Measurements from ENCODE around the gene NOS1AP. TPM values are rescaled to one million over a fixed set of nuclear protein-coding genes. Genes with fewer than 3 reads are reported as not detected.

NOS1AP gene
- polyA plus RNA-seq, 1 of the 3 experiments (the other 2 are of a cell fraction) = 0.03 TPM

DNA sequence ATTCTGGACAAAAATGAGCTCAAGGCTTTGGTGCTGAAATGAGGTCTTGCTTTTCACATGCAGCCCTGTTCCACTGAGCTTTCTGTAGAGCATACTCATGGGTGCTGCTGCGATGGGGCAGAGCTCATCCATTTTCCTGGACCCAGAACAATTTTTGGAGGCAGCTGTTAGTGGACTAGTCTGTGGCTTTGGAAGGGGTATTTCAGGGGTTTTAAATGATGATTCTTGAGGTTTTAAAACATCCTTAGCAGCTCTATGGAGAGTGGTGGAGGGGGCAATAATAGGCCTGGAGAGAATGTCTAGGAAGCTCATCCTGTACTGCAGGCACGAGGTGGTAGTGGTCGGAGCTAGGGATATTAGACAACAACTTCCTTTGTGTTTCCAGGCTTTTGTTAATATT, 16.5 kb downstream of the NOS1AP start:
- no peak for TF ChIP-seq NFIC (IDR thresholded peaks at IDR 0.05; ENCODE audit: borderline replicate concordance)
- TF ChIP-seq RCOR1 (IDR thresholded peaks at IDR 0.05; ENCODE audit: low read length) = no peak
- no peak for TF ChIP-seq CHD2 (IDR thresholded peaks at IDR 0.05; ENCODE audit: low read length, partially characterized antibody)
- TF ChIP-seq FOXM1 (IDR thresholded peaks at IDR 0.05; ENCODE audit: low read depth) = no peak
- no peak for TF ChIP-seq TEAD4 (IDR thresholded peaks at IDR 0.05; ENCODE audit: borderline replicate concordance, insufficient read depth)
- TF ChIP-seq EZH2phosphoT487 (IDR thresholded peaks at IDR 0.05; ENCODE audit: borderline replicate concordance, low read depth) = no peak
- no peak for TF ChIP-seq FOXJ3 (CRISPR knock-in tag; IDR thresholded peaks at IDR 0.05)
- TF ChIP-seq SMC3 (IDR thresholded peaks at IDR 0.05; ENCODE audit: low read depth, low read length) = no peak
- TF ChIP-seq, protein P1, sequence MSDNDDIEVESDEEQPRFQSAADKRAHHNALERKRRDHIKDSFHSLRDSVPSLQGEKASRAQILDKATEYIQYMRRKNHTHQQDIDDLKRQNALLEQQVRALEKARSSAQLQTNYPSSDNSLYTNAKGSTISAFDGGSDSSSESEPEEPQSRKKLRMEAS (IDR thresholded peaks at IDR 0.05; ENCODE audit: low read depth) = no peak
- no peak for TF ChIP-seq RAD21 (IDR thresholded peaks at IDR 0.05; ENCODE audit: low read length)
- no peak for TF ChIP-seq TCF12 (IDR thresholded peaks at IDR 0.05)
- Histone ChIP-seq H2AFZ (ENCODE audit: low read depth) (no peak overlapping the region), H3K4me3 (ENCODE audit: low read depth in 2 of 2, low read length in 1 of 2) (no peak overlapping the region), H3K79me2 (ENCODE audit: insufficient read depth) (no peaks in the 10 kb centered on the region), H3K4me1 (ENCODE audit: control insufficient read depth in 1 of 2, insufficient read depth in 2 of 2, low read depth in 1 of 2, low read length in 1 of 2) (peaks cover 3 to 4% of the 10 kb centered on the region in 2 experiments; a peak in 3 of 4 replicates), H3K4me2 (no peak overlapping the region), H3F3A (replicated peaks; ENCODE audit: insufficient read depth) (no peaks in the 10 kb centered on the region), H4K20me1 (ENCODE audit: insufficient read depth) (no peaks in the 10 kb centered on the region), H3K9me2 (no peaks in the 10 kb centered on the region), H3K27me3 (ENCODE audit: insufficient read depth) (no peaks in the 10 kb centered on the region), H3K9me3 (no peaks in the 10 kb centered on the region), H3K36me3 (replicated peaks in 1 of 2; ENCODE audit: control insufficient read depth in 1 of 2, insufficient read depth in 2 of 2, low read length in 1 of 2) (no peaks in the 10 kb centered on the region), H3K27ac (ENCODE audit: low read depth in 2 of 2, low read length in 1 of 2) (no peak overlapping the region), H3K9ac (no peak overlapping the region)
- DNase-seq = no peak
- WGBS (ENCODE audit: low lambda C conversion rate) = 41% methylated on average over 3 of the region's 3 CpGs
- ChIA-PET CTCF (interaction anchor here (1.5 kb wide), 1 partner anchor 16 kb away, joined by 5 read pairs; the partner anchor contains the start of gene NOS1AP), POLR2A (no interaction called here)

DNA sequence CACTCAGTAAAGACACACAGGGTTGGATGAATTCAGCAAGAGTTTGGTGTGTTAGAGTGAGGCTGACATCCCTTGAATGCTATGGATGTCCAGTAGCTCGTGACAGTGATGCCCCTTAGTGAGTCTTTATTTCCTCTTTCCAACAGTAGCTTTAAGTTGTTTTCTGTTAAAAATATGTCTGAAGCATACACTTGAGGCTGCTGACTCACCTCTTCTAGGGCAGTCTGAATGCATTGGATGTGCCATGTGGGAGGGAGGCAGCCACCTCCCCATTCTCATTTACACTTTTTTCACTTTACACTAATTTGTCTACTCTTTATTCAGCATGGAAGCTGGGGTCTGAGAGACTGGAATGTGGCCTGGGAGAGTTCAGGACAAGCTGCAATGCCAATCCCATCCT, 17.6 kb downstream of the NOS1AP start:
- Histone ChIP-seq H3K79me2 (ENCODE audit: insufficient read depth) (no peaks in the 10 kb centered on the region), H3K27ac (ENCODE audit: low read depth in 2 of 2, low read length in 1 of 2) (no peak overlapping the region), H3K36me3 (replicated peaks in 1 of 2; ENCODE audit: control insufficient read depth in 1 of 2, insufficient read depth in 2 of 2, low read length in 1 of 2) (no peaks in the 10 kb centered on the region), H3K9ac (no peak overlapping the region), H3K4me2 (no peak overlapping the region), H3K27me3 (ENCODE audit: insufficient read depth) (no peaks in the 10 kb centered on the region), H2AFZ (ENCODE audit: low read depth) (no peak overlapping the region), H3K4me3 (ENCODE audit: low read depth in 2 of 2, low read length in 1 of 2) (no peak overlapping the region), H3F3A (replicated peaks; ENCODE audit: insufficient read depth) (no peaks in the 10 kb centered on the region), H3K4me1 (ENCODE audit: control insufficient read depth in 1 of 2, insufficient read depth in 2 of 2, low read depth in 1 of 2, low read length in 1 of 2) (no peaks in the 10 kb centered on the region; a peak in 1 of 4 replicates), H3K9me3 (no peaks in the 10 kb centered on the region), H3K9me2 (no peaks in the 10 kb centered on the region), H4K20me1 (ENCODE audit: insufficient read depth) (no peaks in the 10 kb centered on the region)
- WGBS (ENCODE audit: low lambda C conversion rate) = 11% methylated on average over 1 of the region's 1 CpG
- no peak for DNase-seq
- POLR2A ChIA-PET = no interaction called here
- CTCF ChIA-PET = interaction anchor here (1.2 to 1.5 kb wide), 3 partner anchors 17 to 70 kb away, joined by 4 to 5 read pairs (median 4); partner anchors contain the start of gene NOS1AP
- TF ChIP-seq NFIC (IDR thresholded peaks at IDR 0.05; ENCODE audit: borderline replicate concordance) (no peak), ELF1 (IDR thresholded peaks at IDR 0.05) (no peak), GABPA (IDR thresholded peaks at IDR 0.05; ENCODE audit: low read depth) (no peak), FOXJ3 (CRISPR knock-in tag; IDR thresholded peaks at IDR 0.05) (no peak), RAD21 (IDR thresholded peaks at IDR 0.05; ENCODE audit: low read length) (no peak), FOSL2 (IDR thresholded peaks at IDR 0.05; ENCODE audit: borderline replicate concordance, low read depth) (no peak), RXRA (IDR thresholded peaks at IDR 0.05; ENCODE audit: borderline replicate concordance, low read depth) (no peak), CHD2 (IDR thresholded peaks at IDR 0.05; ENCODE audit: low read length, partially characterized antibody) (no peak), GATA2 (CRISPR knock-in tag; IDR thresholded peaks at IDR 0.05) (no peak), EP300 (IDR thresholded peaks at IDR 0.05; ENCODE audit: borderline replicate concordance in 1 of 2, low read depth in 1 of 2, low read length in 1 of 2) (no peak)
- TF ChIP-seq, protein P1 (IDR thresholded peaks at IDR 0.05; ENCODE audit: low read depth) = no peak
- TF ChIP-seq, protein P2, sequence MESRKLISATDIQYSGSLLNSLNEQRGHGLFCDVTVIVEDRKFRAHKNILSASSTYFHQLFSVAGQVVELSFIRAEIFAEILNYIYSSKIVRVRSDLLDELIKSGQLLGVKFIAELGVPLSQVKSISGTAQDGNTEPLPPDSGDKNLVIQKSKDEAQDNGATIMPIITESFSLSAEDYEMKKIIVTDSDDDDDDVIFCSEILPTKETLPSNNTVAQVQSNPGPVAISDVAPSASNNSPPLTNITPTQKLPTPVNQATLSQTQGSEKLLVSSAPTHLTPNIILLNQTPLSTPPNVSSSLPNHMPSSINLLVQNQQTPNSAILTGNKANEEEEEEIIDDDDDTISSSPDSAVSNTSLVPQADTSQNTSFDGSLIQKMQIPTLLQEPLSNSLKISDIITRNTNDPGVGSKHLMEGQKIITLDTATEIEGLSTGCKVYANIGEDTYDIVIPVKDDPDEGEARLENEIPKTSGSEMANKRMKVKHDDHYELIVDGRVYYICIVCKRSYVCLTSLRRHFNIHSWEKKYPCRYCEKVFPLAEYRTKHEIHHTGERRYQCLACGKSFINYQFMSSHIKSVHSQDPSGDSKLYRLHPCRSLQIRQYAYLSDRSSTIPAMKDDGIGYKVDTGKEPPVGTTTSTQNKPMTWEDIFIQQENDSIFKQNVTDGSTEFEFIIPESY (IDR thresholded peaks at IDR 0.05; ENCODE audit: borderline replicate concordance, low read depth) = no peak
- TF ChIP-seq, protein P3, sequence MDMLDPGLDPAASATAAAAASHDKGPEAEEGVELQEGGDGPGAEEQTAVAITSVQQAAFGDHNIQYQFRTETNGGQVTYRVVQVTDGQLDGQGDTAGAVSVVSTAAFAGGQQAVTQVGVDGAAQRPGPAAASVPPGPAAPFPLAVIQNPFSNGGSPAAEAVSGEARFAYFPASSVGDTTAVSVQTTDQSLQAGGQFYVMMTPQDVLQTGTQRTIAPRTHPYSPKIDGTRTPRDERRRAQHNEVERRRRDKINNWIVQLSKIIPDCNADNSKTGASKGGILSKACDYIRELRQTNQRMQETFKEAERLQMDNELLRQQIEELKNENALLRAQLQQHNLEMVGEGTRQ (IDR thresholded peaks at IDR 0.05; ENCODE audit: borderline replicate concordance, low read depth, low read length) = no peak
- TF ChIP-seq, protein P4, sequence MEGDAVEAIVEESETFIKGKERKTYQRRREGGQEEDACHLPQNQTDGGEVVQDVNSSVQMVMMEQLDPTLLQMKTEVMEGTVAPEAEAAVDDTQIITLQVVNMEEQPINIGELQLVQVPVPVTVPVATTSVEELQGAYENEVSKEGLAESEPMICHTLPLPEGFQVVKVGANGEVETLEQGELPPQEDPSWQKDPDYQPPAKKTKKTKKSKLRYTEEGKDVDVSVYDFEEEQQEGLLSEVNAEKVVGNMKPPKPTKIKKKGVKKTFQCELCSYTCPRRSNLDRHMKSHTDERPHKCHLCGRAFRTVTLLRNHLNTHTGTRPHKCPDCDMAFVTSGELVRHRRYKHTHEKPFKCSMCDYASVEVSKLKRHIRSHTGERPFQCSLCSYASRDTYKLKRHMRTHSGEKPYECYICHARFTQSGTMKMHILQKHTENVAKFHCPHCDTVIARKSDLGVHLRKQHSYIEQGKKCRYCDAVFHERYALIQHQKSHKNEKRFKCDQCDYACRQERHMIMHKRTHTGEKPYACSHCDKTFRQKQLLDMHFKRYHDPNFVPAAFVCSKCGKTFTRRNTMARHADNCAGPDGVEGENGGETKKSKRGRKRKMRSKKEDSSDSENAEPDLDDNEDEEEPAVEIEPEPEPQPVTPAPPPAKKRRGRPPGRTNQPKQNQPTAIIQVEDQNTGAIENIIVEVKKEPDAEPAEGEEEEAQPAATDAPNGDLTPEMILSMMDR (IDR thresholded peaks at IDR 0.05) = no peak
- TF ChIP-seq, protein P5, sequence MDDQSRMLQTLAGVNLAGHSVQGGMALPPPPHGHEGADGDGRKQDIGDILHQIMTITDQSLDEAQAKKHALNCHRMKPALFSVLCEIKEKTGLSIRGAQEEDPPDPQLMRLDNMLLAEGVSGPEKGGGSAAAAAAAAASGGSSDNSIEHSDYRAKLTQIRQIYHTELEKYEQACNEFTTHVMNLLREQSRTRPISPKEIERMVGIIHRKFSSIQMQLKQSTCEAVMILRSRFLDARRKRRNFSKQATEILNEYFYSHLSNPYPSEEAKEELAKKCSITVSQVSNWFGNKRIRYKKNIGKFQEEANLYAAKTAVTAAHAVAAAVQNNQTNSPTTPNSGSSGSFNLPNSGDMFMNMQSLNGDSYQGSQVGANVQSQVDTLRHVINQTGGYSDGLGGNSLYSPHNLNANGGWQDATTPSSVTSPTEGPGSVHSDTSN (IDR thresholded peaks at IDR 0.05) = no peak

Measured in SK-N-SH (cell line).